ENCODE data around the gene NUMB.

DNA sequence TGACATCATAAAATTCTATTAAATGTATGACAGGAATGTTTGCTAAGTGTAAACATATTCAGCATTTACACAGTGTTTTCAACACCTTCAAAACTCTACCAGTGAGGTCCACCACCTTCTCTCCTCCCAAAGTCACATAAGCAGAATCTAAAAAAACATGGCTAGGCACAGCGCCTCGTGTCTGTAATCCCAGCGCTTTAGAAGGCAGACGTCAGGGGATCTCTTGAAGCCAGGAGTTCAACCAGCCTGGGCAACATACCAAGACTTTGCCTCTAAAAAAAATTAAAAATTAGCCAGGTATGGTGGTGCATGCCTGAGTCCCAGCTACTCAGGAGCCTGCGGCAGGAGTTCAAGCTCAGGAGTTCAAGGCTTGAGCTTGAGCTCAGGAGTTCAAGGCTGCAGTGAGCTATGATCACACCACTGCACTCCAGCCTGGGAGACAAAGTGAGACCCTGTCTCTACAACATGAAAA lies 30.0 kb downstream of the NUMB start:
- no peak for TF ChIP-seq REST (IDR thresholded peaks at IDR 0.05; ENCODE audit: insufficient read depth in 1 of 2, low read depth in 2 of 2, low read length in 2 of 2)
- TF ChIP-seq POLR2AphosphoS5 (IDR thresholded peaks at IDR 0.05; ENCODE audit: low read depth, low read length), result no peak

Data from PFSK-1 (cell line).